Esophagus squamous epithelium (tissue), 5 donors: ENCODE data around the gene ZNF215. TPM values are rescaled to one million over a fixed set of nuclear protein-coding genes. Genes with fewer than 3 reads are reported as not detected.

ENCODE experiments used
- DNase-seq: peaks from one replicate; lab custom pipeline; 2025; lab: John Stamatoyannopoulos, UW
- H3K27ac ChIP-seq, 4 donors: fragments of 200-600 bp; sonication (generic); one replicate each; pipeline ENCODE4 v1.5.1; 2016 to 2019; ENCODE audit warnings: mild to moderate bottlenecking in 1 of 4
- H3K27me3 ChIP-seq, 4 donors: fragments of 200-600 bp; sonication (generic); 1 replicate in 3 of 4; 2 replicates in 1 of 4; pipeline versions ENCODE4 v1.5.1 to v1.6.0; 2017 to 2021; ENCODE audit warnings: antibody characterized with exemption in 1 of 4
- H3K36me3 ChIP-seq, 3 donors: fragments of 200-600 bp; sonication (generic); one replicate each; pipeline ENCODE4 v1.5.1; 2016 to 2019
- H3K4me1 ChIP-seq, 3 donors: fragments of 200-600 bp; sonication (generic); one replicate each; pipeline ENCODE4 v1.5.1; 2017 to 2019
- H3K4me3 ChIP-seq, 4 donors: fragments of 200-600 bp; sonication (generic); 1 replicate in 3 of 4; 2 replicates in 1 of 4; pipeline ENCODE4 v1.5.1; 2016 to 2019; ENCODE audit warnings: mild to moderate bottlenecking in 2 of 4, moderate library complexity in 1 of 4
- H3K9me3 ChIP-seq, 3 donors: fragments of 200-600 bp; sonication (generic); one replicate each; pipeline ENCODE4 v1.5.1; 2016 to 2019
- POLR2A ChIP-seq, 4 donors: fragments of 450-650 bp; IDR thresholded peaks; one replicate each; pipeline ENCODE4 v1.6.1; 2017; ENCODE audit warnings: antibody characterized with exemption in 4 of 4, mild to moderate bottlenecking in 4 of 4, moderate library complexity in 3 of 4
- WGBS, 2 donors: methylation state at CpG; one replicate each; pipeline ENCODE4 v1.1.5; 2018; 5-methylcytosine and 5-hydroxymethylcytosine counted together
- intact Hi-C: fragments of 100-400 bp; cut with DNase I; formaldehyde crosslinking; loops from one replicate; pipeline ENCODE4 v1.15.0; 2022
- total RNA-seq, 4 donors: library from RNA; depleted of rRNA; stranded (reverse); fragments of >200 nt; gene quantifications; one replicate each; pipeline ENCODE4 v1.1.0, GENCODE V29; 2016
- TF ChIP-seq, protein P1 (sequence below), 6 experiments: fragments of 450-650 bp in 4 of 6; fragments of 200-600 bp in 2 of 6; sonication (generic) in 2 of 6; IDR thresholded peaks; one replicate each; pipeline ENCODE4 v1.5.1; 2016 to 2019; ENCODE audit warnings: antibody characterized with exemption in 6 of 6, mild to moderate bottlenecking in 4 of 6, moderate library complexity in 4 of 6
- donor health status: DM: yes; HTN: yes; CAD: no.

Gene ZNF215
- total RNA-seq, 4 donors from 2014 or later, result 0.91 to 3.2 (median 2.0) TPM

DNA sequence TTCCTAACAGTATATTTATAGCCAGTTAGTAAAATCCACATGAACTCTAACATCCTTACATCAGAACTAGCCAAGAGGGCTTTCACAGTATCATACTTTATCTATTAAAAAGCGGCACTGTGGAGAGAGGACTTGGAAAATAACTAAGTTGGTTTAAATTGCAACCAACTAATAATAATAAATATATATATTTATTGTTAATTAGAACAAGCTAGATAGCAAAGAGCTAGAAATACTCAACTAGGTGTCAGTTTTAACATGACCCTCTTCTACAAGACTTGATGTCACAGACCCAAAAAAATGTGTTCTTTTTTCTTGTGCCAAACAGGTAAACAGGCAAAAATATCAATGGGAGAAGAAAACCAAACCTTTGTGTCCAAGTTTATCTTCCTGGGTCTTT, 5.5 kb upstream of the ZNF215 start, which contains the start of gene OR2D3:
OR2D3 (plus strand) TSS at position 301 of the 400 bp plus-strand sequence; CDS start at position 301, 0 bp downstream.
- no peak within 1 kb of the TSS for H3K27ac ChIP-seq
- no peaks in the 10 kb centered on the region for H3K27me3 ChIP-seq
- intact Hi-C loops, result no loop called here
- H3K4me1 ChIP-seq, result peaks cover 0 to 2% (median 0%) of the 10 kb centered on the region in 3 donors
- H3K36me3 ChIP-seq, result no peaks in the 10 kb centered on the region
- H3K4me3 ChIP-seq, result no peak within 1 kb of the TSS
- no peak for TF ChIP-seq POLR2A (IDR thresholded peaks at IDR 0.05)
- TF ChIP-seq, protein P1, sequence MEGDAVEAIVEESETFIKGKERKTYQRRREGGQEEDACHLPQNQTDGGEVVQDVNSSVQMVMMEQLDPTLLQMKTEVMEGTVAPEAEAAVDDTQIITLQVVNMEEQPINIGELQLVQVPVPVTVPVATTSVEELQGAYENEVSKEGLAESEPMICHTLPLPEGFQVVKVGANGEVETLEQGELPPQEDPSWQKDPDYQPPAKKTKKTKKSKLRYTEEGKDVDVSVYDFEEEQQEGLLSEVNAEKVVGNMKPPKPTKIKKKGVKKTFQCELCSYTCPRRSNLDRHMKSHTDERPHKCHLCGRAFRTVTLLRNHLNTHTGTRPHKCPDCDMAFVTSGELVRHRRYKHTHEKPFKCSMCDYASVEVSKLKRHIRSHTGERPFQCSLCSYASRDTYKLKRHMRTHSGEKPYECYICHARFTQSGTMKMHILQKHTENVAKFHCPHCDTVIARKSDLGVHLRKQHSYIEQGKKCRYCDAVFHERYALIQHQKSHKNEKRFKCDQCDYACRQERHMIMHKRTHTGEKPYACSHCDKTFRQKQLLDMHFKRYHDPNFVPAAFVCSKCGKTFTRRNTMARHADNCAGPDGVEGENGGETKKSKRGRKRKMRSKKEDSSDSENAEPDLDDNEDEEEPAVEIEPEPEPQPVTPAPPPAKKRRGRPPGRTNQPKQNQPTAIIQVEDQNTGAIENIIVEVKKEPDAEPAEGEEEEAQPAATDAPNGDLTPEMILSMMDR (IDR thresholded peaks at IDR 0.05), result no peak
- no peak for DNase-seq
- H3K9me3 ChIP-seq, result no peaks in the 10 kb centered on the region
- 95% methylated on average over 1 of the region's 1 CpG for WGBS, 2 donors

DNA sequence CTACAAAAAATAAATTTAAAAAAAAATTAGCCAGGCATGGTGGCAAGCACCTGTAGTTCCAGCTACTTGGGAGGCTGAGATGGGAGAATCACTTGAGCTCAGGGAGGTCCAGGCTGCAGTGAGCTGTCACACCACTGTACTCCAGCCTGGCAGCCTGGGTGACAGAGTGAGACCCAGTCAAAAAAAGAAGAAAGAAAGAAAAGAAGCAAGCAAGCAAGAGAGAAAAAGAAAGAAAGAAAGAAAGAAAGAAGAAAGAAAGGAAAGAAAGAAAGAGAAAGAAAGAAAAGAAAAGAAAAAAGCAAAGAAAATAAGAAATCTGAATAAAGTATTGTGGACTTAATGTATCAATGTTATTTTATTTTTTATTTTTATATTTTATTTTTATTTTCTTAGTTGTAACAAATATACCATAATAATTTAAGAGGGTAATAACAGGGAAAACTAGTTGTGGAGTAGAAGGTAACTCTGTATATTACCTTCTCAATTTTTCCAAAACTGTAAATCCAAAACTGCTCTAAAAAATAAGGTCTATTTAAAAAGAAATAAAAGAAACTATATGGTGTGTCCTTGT, 1.1 kb upstream of the ZNF215 start:
- Histone ChIP-seq H3K4me3 (no peak overlapping the region), H3K36me3 (no peaks in the 10 kb centered on the region), H3K9me3 (no peaks in the 10 kb centered on the region), H3K4me1 (peaks cover 0 to 18% (median 4%) of the 10 kb centered on the region in 3 donors), H3K27me3 (peaks cover 0 to 11% (median 0%) of the 10 kb centered on the region in 4 donors), H3K27ac (no peak overlapping the region)
- TF ChIP-seq, protein P1 (IDR thresholded peaks at IDR 0.05), result no peak
- TF ChIP-seq POLR2A (IDR thresholded peaks at IDR 0.05), result no peak
- intact Hi-C loops, result no loop called here
- DNase-seq, result no peak

DNA sequence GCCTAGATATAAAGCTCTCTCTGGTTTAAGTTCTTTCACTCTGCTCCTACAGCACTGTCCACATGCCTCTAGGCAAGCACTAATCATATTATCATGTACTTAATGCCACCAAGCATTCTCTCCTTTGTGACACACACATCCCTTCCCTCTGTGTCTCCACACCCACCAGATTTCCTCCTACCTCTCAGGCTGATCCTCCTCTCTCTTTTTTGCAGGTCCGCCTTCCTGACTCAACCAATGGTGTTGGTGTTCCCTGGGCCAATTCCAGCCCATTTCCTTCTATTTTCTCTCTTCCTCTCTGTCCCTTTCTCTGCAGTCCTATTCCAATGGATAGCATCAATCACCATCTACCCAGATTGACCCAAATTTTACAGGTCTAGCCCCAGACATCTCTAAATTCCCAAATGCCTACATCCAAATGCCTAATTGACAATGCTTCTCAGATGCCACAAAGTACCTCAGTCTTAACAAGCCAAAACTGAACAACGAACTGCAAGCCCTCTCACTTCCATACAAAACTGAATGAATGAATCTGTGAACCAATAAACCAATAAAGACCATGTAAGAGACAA, 504 bp upstream of the ZNF215 start:
- whole genome bisulfite sequencing, 2 donors, result 43 to 50% methylated on average over 2 of the region's 2 CpGs
- no peaks in the 10 kb centered on the region for H3K36me3 ChIP-seq
- peaks cover 0 to 11% (median 0%) of the 10 kb centered on the region in 4 donors for H3K27me3 ChIP-seq
- peak overlapping the region; percentile 48 to 86 (median 60) for H3K4me3 ChIP-seq
- H3K9me3 ChIP-seq, result no peaks in the 10 kb centered on the region
- TF ChIP-seq, protein P1 (IDR thresholded peaks at IDR 0.05), result no peak
- TF ChIP-seq POLR2A (IDR thresholded peaks at IDR 0.05), result no peak
- H3K4me1 ChIP-seq, result peaks cover 0 to 18% (median 4%) of the 10 kb centered on the region in 3 donors
- intact Hi-C loops, result no loop called here
- peak overlapping the region in 3 of 4 donors; percentile 27 to 78 (median 67) for H3K27ac ChIP-seq
- no peak for DNase-seq

DNA sequence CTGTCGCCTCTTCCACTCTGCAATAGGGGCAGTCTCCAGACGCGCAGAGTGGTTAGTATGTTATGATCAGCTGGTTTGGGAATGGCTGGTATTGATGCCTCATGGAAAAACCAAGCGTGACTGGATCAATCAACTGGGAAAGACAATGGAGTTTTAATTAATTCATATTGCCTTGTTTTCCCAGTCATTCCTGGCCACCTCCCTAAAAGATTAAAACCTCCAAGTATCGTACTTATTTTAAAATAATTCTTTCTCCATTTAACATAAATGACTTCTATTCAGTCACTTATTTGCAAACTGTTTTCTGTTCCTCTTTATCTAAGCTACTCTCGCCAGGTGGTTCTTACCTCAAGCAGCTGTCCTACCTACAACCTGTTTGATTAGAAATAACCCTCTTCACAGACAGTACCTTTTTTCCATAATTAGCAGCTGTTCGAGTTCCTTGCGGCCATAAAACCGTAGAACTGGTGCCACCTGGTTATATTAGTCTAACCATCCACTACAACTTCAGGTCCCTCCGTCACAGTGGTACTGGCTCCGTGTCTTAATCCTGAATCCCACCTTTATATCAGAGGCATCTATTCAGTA, 898 bp downstream of the ZNF215 start:
- no peaks in the 10 kb centered on the region for H3K9me3 ChIP-seq
- peak in 1 of 4 donors; percentile 22 for TF ChIP-seq POLR2A (IDR thresholded peaks at IDR 0.05)
- TF ChIP-seq, protein P1 (IDR thresholded peaks at IDR 0.05), result no peak
- H3K27me3 ChIP-seq, result peaks cover 0 to 11% (median 0%) of the 10 kb centered on the region in 4 donors
- no peak for DNase-seq
- peak overlapping the region; percentile 48 to 86 (median 60) for H3K4me3 ChIP-seq
- intact Hi-C loops, result no loop called here
- 8 to 12% methylated on average over 11 of the region's 11 CpGs for WGBS, 2 donors
- peaks cover 0 to 18% (median 4%) of the 10 kb centered on the region in 3 donors for H3K4me1 ChIP-seq
- H3K27ac ChIP-seq, result peak overlapping the region; percentile 53 to 78 (median 68)
- no peaks in the 10 kb centered on the region for H3K36me3 ChIP-seq

DNA sequence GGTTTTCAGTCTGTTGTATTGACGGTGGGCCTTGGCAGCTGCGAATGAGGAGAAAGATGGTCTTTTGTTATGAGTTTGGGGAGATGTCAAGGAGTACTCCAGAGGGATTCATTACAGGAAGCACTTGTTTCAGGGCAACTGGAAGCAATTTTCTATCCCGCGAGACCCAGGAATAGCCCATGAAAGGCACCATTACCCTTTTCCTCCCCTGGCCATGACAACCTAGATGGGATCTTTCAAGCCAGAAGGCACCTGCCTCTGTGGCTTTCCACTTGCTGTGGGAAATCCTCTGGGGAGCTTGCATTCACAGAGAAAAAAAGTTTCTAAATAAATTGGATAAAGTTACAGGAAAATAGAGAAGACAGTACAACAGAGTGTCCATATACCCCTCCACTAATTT, 2.7 kb downstream of the ZNF215 start:
- TF ChIP-seq, protein P1 (IDR thresholded peaks at IDR 0.05), result no peak
- TF ChIP-seq POLR2A (IDR thresholded peaks at IDR 0.05), result no peak
- 70 to 72% methylated on average over 4 of the region's 4 CpGs for WGBS, 2 donors
- H3K9me3 ChIP-seq, result no peaks in the 10 kb centered on the region

More for the DNA sequence above, 2.7 kb downstream of the ZNF215 start:
- DNase-seq, result no peak
- Histone ChIP-seq H3K4me1 (peaks cover 0 to 18% (median 4%) of the 10 kb centered on the region in 3 donors), H3K27me3 (peaks cover 0 to 11% (median 0%) of the 10 kb centered on the region in 4 donors), H3K27ac (no peak overlapping the region), H3K4me3 (no peak overlapping the region), H3K36me3 (no peaks in the 10 kb centered on the region)
- intact Hi-C loops, result no loop called here
